Neuronal stem cell (in vitro differentiated cells): ENCODE measurements around the gene THBS2.
A peak's percentile ranks its signal among the peaks of the same experiment; 100 is the strongest.
"Not testable (repeated sequence)": the region's sequence is repeated elsewhere in the genome, so short reads cannot be mapped to it uniquely, and the experiment has no call there.

Source experiments
- DNase-seq: peaks from one replicate; pipeline ENCODE4 v3.0.0-alpha.2; 2013; ENCODE audit warnings: low spot score
- H2AFZ ChIP-seq: one replicate; pipeline ENCODE4 v1.6.1; 2013; ENCODE audit warnings: mild to moderate bottlenecking, low read length, inconsistent platforms
- H2AK5ac ChIP-seq: 2 replicates; pipeline ENCODE4 v1.6.1; 2013; ENCODE audit warnings: low read depth, mild to moderate bottlenecking, inconsistent platforms, low read length, moderate library complexity, mixed read lengths
- H2BK120ac ChIP-seq: 2 replicates; pipeline ENCODE4 v1.6.1; 2013; ENCODE audit warnings: low read depth, mild to moderate bottlenecking, inconsistent platforms, low read length, moderate library complexity, mixed read lengths
- H2BK12ac ChIP-seq: one replicate; pipeline ENCODE4 v1.6.1; 2013; ENCODE audit warnings: low read length, inconsistent platforms
- H2BK15ac ChIP-seq: 2 replicates; pipeline ENCODE4 v1.6.1; 2013; ENCODE audit warnings: mild to moderate bottlenecking, low read length, inconsistent platforms, mixed read lengths
- H2BK5ac ChIP-seq: one replicate; pipeline ENCODE4 v1.6.1; 2013; ENCODE audit warnings: inconsistent platforms, mild to moderate bottlenecking, low read length, moderate library complexity
- H3K14ac ChIP-seq: one replicate; pipeline ENCODE4 v1.6.1; 2013; ENCODE audit warnings: low read length, inconsistent platforms
- H3K18ac ChIP-seq: 2 replicates; pipeline ENCODE4 v1.6.1; 2013; ENCODE audit warnings: low read length, inconsistent platforms
- H3K23ac ChIP-seq: 2 replicates; pipeline ENCODE4 v1.6.1; 2013; ENCODE audit warnings: low read depth, mild to moderate bottlenecking, mixed read lengths, low read length, inconsistent platforms; ENCODE audit not compliant: poor library complexity
- H3K27ac ChIP-seq: replicated peaks from 3 replicates; pipeline ENCODE4 v1.5.1; 2013; ENCODE audit warnings: low read length, inconsistent platforms
- H3K27me3 ChIP-seq, 3 experiments: 2 replicates each; pipeline ENCODE4 v1.6.1; 2013; ENCODE audit warnings: low read length in 3 of 3, mild to moderate bottlenecking in 2 of 3, inconsistent platforms in 1 of 3, low read depth in 1 of 3, mixed read lengths in 1 of 3, moderate library complexity in 1 of 3; ENCODE audit not compliant: control insufficient read depth in 3 of 3, insufficient read depth in 3 of 3
- H3K36me3 ChIP-seq, 2 donors: replicated peaks in 1 of 2; 2 replicates each; pipeline ENCODE4 v1.6.1; 2013; ENCODE audit warnings: low read length in 2 of 2; ENCODE audit not compliant: control insufficient read depth in 2 of 2, insufficient read depth in 2 of 2
- H3K4ac ChIP-seq: 2 replicates; pipeline ENCODE4 v1.6.1; 2013; ENCODE audit warnings: inconsistent platforms, mild to moderate bottlenecking, low read length, moderate library complexity
- H3K4me1 ChIP-seq, 2 donors: 1 replicate in 1 of 2; 2 replicates in 1 of 2; pipeline ENCODE4 v1.6.1; 2013; ENCODE audit warnings: low read length in 2 of 2, low read depth in 1 of 2; ENCODE audit not compliant: control insufficient read depth in 2 of 2, insufficient read depth in 1 of 2
- H3K4me2 ChIP-seq: one replicate; pipeline ENCODE4 v1.6.1; 2013; ENCODE audit warnings: mild to moderate bottlenecking, low read length, inconsistent platforms; ENCODE audit not compliant: insufficient read depth, poor library complexity, severe bottlenecking
- H3K4me3 ChIP-seq, 2 donors: 2 replicates each; pipeline ENCODE4 v1.5.1; 2013; ENCODE audit warnings: low read length in 2 of 2, mild to moderate bottlenecking in 2 of 2, inconsistent platforms in 1 of 2, moderate library complexity in 1 of 2
- H3K79me1 ChIP-seq: one replicate; pipeline ENCODE4 v1.6.1; 2013; ENCODE audit warnings: low read depth, mild to moderate bottlenecking, inconsistent platforms, low read length, moderate library complexity
- H3K9ac ChIP-seq: one replicate; pipeline ENCODE4 v1.6.1; 2013; ENCODE audit warnings: mild to moderate bottlenecking, low read depth, low read length, inconsistent platforms; ENCODE audit not compliant: poor library complexity
- H3K9me3 ChIP-seq, 2 donors: replicated peaks in 1 of 2; 2 replicates each; pipeline versions ENCODE3 to v1.6.1; 2013; ENCODE audit warnings: low read length in 2 of 2, mild to moderate bottlenecking in 2 of 2, inconsistent platforms in 1 of 2, low read depth in 1 of 2, mixed read lengths in 1 of 2, moderate library complexity in 1 of 2; ENCODE audit not compliant: control insufficient read depth in 2 of 2, insufficient read depth in 1 of 2
- H4K8ac ChIP-seq: one replicate; pipeline ENCODE4 v1.6.1; 2013; ENCODE audit warnings: low read depth, mild to moderate bottlenecking, inconsistent platforms, low read length, moderate library complexity
- H4K91ac ChIP-seq: one replicate; pipeline ENCODE4 v1.6.1; 2013; ENCODE audit warnings: low read length, low read depth, mild to moderate bottlenecking, inconsistent platforms; ENCODE audit not compliant: poor library complexity
- WGBS, 2 donors: extraction: QIAGEN DNeasy Blood & Tissue Kit; methylation state at CpG; one replicate each; pipeline ENCODE4 v1.1.7; 2013; ENCODE audit warnings: missing lambda C conversion rate in 2 of 2, mixed read lengths in 1 of 2; ENCODE audit not compliant: insufficient read length in 2 of 2, insufficient replicate concordance in 1 of 2; ENCODE audit errors: extremely low coverage in 2 of 2; 5-methylcytosine and 5-hydroxymethylcytosine counted together

Gene THBS2

GRCh38 chr6:169185011-169185521, 68.6 kb downstream of the THBS2 start:
- DNase-seq, result no peak
- Histone ChIP-seq H2BK120ac (no peak overlapping the region), H2BK12ac (peak overlapping the region; percentile 58), H2AFZ (no peak overlapping the region), H3K27me3 (no peaks in the 10 kb centered on the region), H3K18ac (peak overlapping the region; percentile 35), H3K9ac (no peak overlapping the region), H3K23ac (no peak overlapping the region), H3K9me3 (no peaks in the 10 kb centered on the region), H3K14ac (peak overlapping the region; percentile 82), H3K4me1 (peaks cover 0 to 7% of the 10 kb centered on the region in 2 donors), H4K91ac (no peak overlapping the region), H3K36me3 (no peaks in the 10 kb centered on the region), H3K4ac (peak overlapping the region; percentile 76), H2AK5ac (peak overlapping the region; percentile 43), H4K8ac (no peak overlapping the region), H3K27ac (no peak overlapping the region), H2BK5ac (peak overlapping the region; percentile 24), H2BK15ac (peak overlapping the region; percentile 67), H3K79me1 (no peaks in the 10 kb centered on the region), H3K4me2 (no peak overlapping the region), H3K4me3 (no peak overlapping the region)
- WGBS, 2 donors, result no CpG with 5 or more reads among the region's 20 CpGs

- Histone ChIP-seq H2AFZ (no peak overlapping the region), H3K4me2 (no peak overlapping the region), H3K14ac (no peak overlapping the region), H3K27ac (no peak overlapping the region), H3K18ac (no peak overlapping the region), H3K27me3 (no peaks in the 10 kb centered on the region), H4K91ac (no peak overlapping the region), H3K9me3 (no peaks in the 10 kb centered on the region), H3K4ac (no peak overlapping the region), H3K36me3 (no peaks in the 10 kb centered on the region), H3K4me3 (no peak overlapping the region), H2BK120ac (no peak overlapping the region), H3K4me1 (peaks cover 0 to 2% of the 10 kb centered on the region in 2 donors), H2BK15ac (no peak overlapping the region), H2BK12ac (no peak overlapping the region), H3K23ac (no peak overlapping the region), H2AK5ac (no peak overlapping the region), H2BK5ac (no peak overlapping the region), H4K8ac (no peak overlapping the region), H3K79me1 (no peaks in the 10 kb centered on the region), H3K9ac (no peak overlapping the region)
- no peak for DNase-seq
- no CpG with 5 or more reads among the region's 3 CpGs for WGBS, 2 donors
Measured at GRCh38 chr6:169184419-169184818, 69.2 kb downstream of the THBS2 start.

DNA sequence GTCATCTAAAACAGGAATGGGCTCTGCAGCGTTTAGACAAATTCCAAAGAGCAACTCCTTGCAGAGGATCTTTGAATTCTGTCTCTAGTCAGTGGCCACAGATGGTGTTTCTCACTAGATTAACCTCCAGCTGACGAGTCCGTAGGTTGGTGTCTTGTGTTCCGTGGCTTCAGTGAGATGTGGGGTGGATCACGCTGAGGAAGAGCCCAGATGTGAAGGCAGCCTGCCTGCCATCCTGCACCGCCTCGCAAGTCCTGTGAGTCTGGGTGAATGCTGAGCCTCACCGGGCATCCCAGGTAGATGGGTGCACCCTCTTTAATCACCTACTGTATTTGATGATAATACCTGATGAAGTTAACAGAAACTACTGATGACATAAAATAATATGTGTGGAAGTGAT, 70.4 kb downstream of the THBS2 start:
- Histone ChIP-seq H3K9ac (no peak overlapping the region), H3K18ac (no peak overlapping the region), H3K14ac (no peak overlapping the region), H3K23ac (no peak overlapping the region), H3K4ac (no peak overlapping the region), H2BK5ac (no peak overlapping the region), H3K9me3 (no peaks in the 10 kb centered on the region), H3K4me1 (no peaks in the 10 kb centered on the region), H3K79me1 (no peaks in the 10 kb centered on the region), H4K8ac (no peak overlapping the region), H3K27me3 (no peaks in the 10 kb centered on the region), H3K4me3 (no peak overlapping the region), H3K4me2 (no peak overlapping the region), H3K36me3 (no peaks in the 10 kb centered on the region), H4K91ac (no peak overlapping the region), H2BK15ac (no peak overlapping the region), H2BK120ac (no peak overlapping the region), H2BK12ac (no peak overlapping the region), H3K27ac (no peak overlapping the region), H2AFZ (no peak overlapping the region), H2AK5ac (no peak overlapping the region)
- WGBS, 2 donors, result no CpG with 5 or more reads among the region's 8 CpGs
- DNase-seq, result no peak

- not testable (repeated sequence) for H2AK5ac ChIP-seq, H2BK12ac ChIP-seq, H3K27ac ChIP-seq, H3K4me3 ChIP-seq, H3K4ac ChIP-seq, H3K4me2 ChIP-seq, H3K36me3 ChIP-seq, H3K23ac ChIP-seq, H2BK15ac ChIP-seq, H3K18ac ChIP-seq, H2AFZ ChIP-seq, H4K8ac ChIP-seq, DNase-seq, H2BK120ac ChIP-seq, H3K9me3 ChIP-seq, H3K9ac ChIP-seq, H4K91ac ChIP-seq, H2BK5ac ChIP-seq, H3K14ac ChIP-seq, H3K4me1 ChIP-seq, H3K79me1 ChIP-seq, H3K27me3 ChIP-seq
- WGBS, 2 donors, result no CpG with 5 or more reads among the region's 1 CpG
Measured at GRCh38 chr6:169179831-169180230, 73.8 kb downstream of the THBS2 start.
